ENCODE measurements around the gene WDR45B. TPM values are rescaled to one million over a fixed set of nuclear protein-coding genes. Genes with fewer than 3 reads are reported as not detected.

Gene WDR45B
- 89.2 and 102 TPM in 2 replicates for total RNA-seq (2014; rRNA removed; shearing (Covaris generic))
- polyA plus RNA-seq (2015; cell fraction: cytosol; rRNA removed), result 105 and 110 TPM in 2 replicates
- polyA plus RNA-seq (2015; cell fraction: nucleus; rRNA removed), result 86.0 and 87.7 TPM in 2 replicates

- DNase-seq (ENCODE audit: low read depth), result peak; percentile 93
These were observed at the start of gene WDR45B for GRCh38 chr17:82648165-82648668. WDR45B (minus strand) TSS chr17:82648444; CDS start chr17:82648340, 104 bp downstream.

- no peak for DNase-seq (ENCODE audit: low read depth)
These were observed 49.5 kb upstream of the WDR45B start for GRCh38 chr17:82697808-82698064.

GRCh38 chr17:82696916-82697807, 48.9 kb upstream of the WDR45B start:
- no peak for DNase-seq (ENCODE audit: low read depth)

- DNase-seq (ENCODE audit: low read depth), result no peak
These were observed 48.0 kb upstream of the WDR45B start for GRCh38 chr17:82696259-82696658.

GRCh38 chr17:82694647-82695046, 46.4 kb upstream of the WDR45B start:
- DNase-seq (ENCODE audit: low read depth), result no peak

GRCh38 chr17:82693168-82693867, 45.1 kb upstream of the WDR45B start:
- DNase-seq (ENCODE audit: low read depth), result no peak

- DNase-seq (ENCODE audit: low read depth), result no peak
These were observed 44.0 kb upstream of the WDR45B start for GRCh38 chr17:82692268-82692667.

- no peak for DNase-seq (ENCODE audit: low read depth)
These were observed 43.5 kb upstream of the WDR45B start for GRCh38 chr17:82691714-82692113.

- DNase-seq (ENCODE audit: low read depth), result no peak
These were observed 42.7 kb upstream of the WDR45B start for GRCh38 chr17:82690786-82691489.

- DNase-seq (ENCODE audit: low read depth), result no peak
These were observed 40.8 kb upstream of the WDR45B start for GRCh38 chr17:82689077-82689476.

- no peak for DNase-seq (ENCODE audit: low read depth)
These were observed 39.6 kb upstream of the WDR45B start for GRCh38 chr17:82687871-82688270.

- no peak for DNase-seq (ENCODE audit: low read depth)
These were observed 39.2 kb upstream of the WDR45B start for GRCh38 chr17:82687375-82687861.

GRCh38 chr17:82686366-82687324, 38.4 kb upstream of the WDR45B start:
- no peak for DNase-seq (ENCODE audit: low read depth)

GRCh38 chr17:82685291-82685690, 37.0 kb upstream of the WDR45B start:
- no peak for DNase-seq (ENCODE audit: low read depth)

GRCh38 chr17:82684228-82684841, 36.1 kb upstream of the WDR45B start:
- no peak for DNase-seq (ENCODE audit: low read depth)

GRCh38 chr17:82683534-82683933, 35.3 kb upstream of the WDR45B start:
- no peak for DNase-seq (ENCODE audit: low read depth)

GRCh38 chr17:82681547-82681946, 33.3 kb upstream of the WDR45B start:
- no peak for DNase-seq (ENCODE audit: low read depth)

- DNase-seq (ENCODE audit: low read depth), result no peak
These were observed 31.6 kb upstream of the WDR45B start for GRCh38 chr17:82679586-82680465.

Data from HT1080 (cell line).